Measurements from ENCODE around the gene MFSD6.

DNA sequence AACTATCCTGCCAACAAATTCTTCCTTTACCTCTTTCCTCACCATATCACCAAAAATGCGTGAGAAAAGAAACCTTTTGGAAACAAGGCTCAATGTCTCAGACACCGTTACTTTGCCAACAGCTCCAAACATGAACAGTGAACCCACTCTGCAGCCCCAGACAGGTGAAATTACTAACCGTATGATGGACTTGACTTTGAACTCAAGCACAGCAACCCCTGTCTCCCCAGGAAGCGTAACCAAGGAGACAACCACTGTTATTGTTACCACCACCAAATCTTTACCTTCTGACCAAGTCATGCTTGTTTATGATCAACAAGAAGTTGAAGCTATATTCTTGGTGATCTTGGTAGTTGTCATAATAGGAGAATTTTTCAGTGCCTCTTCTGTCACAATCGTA, 28.4 kb downstream of the MFSD6 start:
- no peak for TF ChIP-seq POLR2A (IDR thresholded peaks at IDR 0.05; ENCODE audit: low read length)
- TF ChIP-seq GATA1 (IDR thresholded peaks at IDR 0.05; ENCODE audit: low read depth, low read length), result no peak
